HG02571 (cell line): ENCODE results near the gene KICS2.

Experiments used
- ATAC-seq: cut with Tn5 transposase; IDR thresholded peaks from one replicate; pipeline ENCODE4 v1.9.1; 2021; ENCODE audit warnings: mild to moderate bottlenecking, moderate library complexity; ENCODE audit not compliant: unreplicated experiment

KICS2 gene

GRCh38 chr12:64222009-64222765 lies at the start of gene KICS2:
Gene KICS2, minus strand, starts transcription at chr12:64222296. Its CDS starts 59 bp downstream, at chr12:64222237.
- ATAC-seq, result peak; percentile 96

- ATAC-seq, result no peak
Observed at GRCh38 chr12:64270411-64270810, 48.3 kb upstream of the KICS2 start.

GRCh38 chr12:64269161-64269560 lies 47.1 kb upstream of the KICS2 start:
- no peak for ATAC-seq

GRCh38 chr12:64268409-64268808 lies 46.3 kb upstream of the KICS2 start:
- ATAC-seq, result no peak

- ATAC-seq, result no peak
Observed at GRCh38 chr12:64265839-64266238, 43.7 kb upstream of the KICS2 start.

GRCh38 chr12:64261813-64262212 lies 39.7 kb upstream of the KICS2 start:
- ATAC-seq, result no peak

GRCh38 chr12:64258576-64258975 lies 36.5 kb upstream of the KICS2 start:
- ATAC-seq, result no peak

GRCh38 chr12:64256166-64256800 lies 34.2 kb upstream of the KICS2 start:
- ATAC-seq, result no peak

GRCh38 chr12:64255249-64255648 lies 33.2 kb upstream of the KICS2 start:
- ATAC-seq, result no peak

GRCh38 chr12:64253356-64253755 lies 31.3 kb upstream of the KICS2 start:
- no peak for ATAC-seq

- ATAC-seq, result no peak
Observed at GRCh38 chr12:64252681-64253080, 30.6 kb upstream of the KICS2 start.

GRCh38 chr12:64243809-64244208 lies 21.7 kb upstream of the KICS2 start:
- ATAC-seq, result no peak

- no peak for ATAC-seq
Observed at GRCh38 chr12:64240781-64241180, 18.7 kb upstream of the KICS2 start.

- ATAC-seq, result no peak
Observed at GRCh38 chr12:64237382-64237781, 15.3 kb upstream of the KICS2 start.

- no peak for ATAC-seq
Observed at GRCh38 chr12:64236549-64236948, 14.5 kb upstream of the KICS2 start.

- no peak for ATAC-seq
Observed at GRCh38 chr12:64232196-64232595, 10.1 kb upstream of the KICS2 start.

GRCh38 chr12:64229796-64230195 lies 7.7 kb upstream of the KICS2 start:
- ATAC-seq, result no peak

- ATAC-seq, result no peak
Observed at GRCh38 chr12:64229240-64229639, 7.1 kb upstream of the KICS2 start.

- no peak for ATAC-seq
Observed at GRCh38 chr12:64225626-64226025, 3.5 kb upstream of the KICS2 start.

- peak; percentile 31 for ATAC-seq
Observed at GRCh38 chr12:64221651-64222008, 466 bp downstream of the KICS2 start.

- ATAC-seq, result no peak
Observed at GRCh38 chr12:64220046-64220445, 2.0 kb downstream of the KICS2 start.

- ATAC-seq, result no peak
Observed at GRCh38 chr12:64219145-64219544, 3.0 kb downstream of the KICS2 start.

- ATAC-seq, result no peak
Observed at GRCh38 chr12:64218597-64218996, 3.5 kb downstream of the KICS2 start.
